GM12878 (cell line): ENCODE measurements around the gene RPS6KA2. TPM values are rescaled to one million over a fixed set of nuclear protein-coding genes. Genes with fewer than 3 reads are reported as not detected.

Source experiments
- ATAC-seq: fragments of 200-7000 bp; cut with Tn5 transposase; 3 replicates; pipeline ENCODE4 v1.9.1; 2020; ENCODE audit warnings: mild to moderate bottlenecking, moderate library complexity
- BruUV-seq: library from RNA; stranded (reverse); fragments of 400-500 nt; replicated peaks from 2 replicates; lab custom pipeline; 2021; lab: Mats Ljungman, UMichigan
- CTCF ChIA-PET: fragments of 300-600 bp; sonication (Branson Sonifier 250); formaldehyde crosslinking; extraction: SDS; loops from one replicate; lab custom pipeline; 2021; ENCODE audit warnings: inconsistent platforms; lab: Yijun Ruan, JAX
- POLR2A ChIA-PET: fragments of 350-600 bp; formaldehyde crosslinking; extraction: SDS; loops from one replicate; lab custom pipeline; 2021; ENCODE audit warnings: inconsistent platforms; lab: Charles Lee
- RAD21 ChIA-PET: fragments of 300-600 bp; sonication (Branson Sonifier 250); formaldehyde crosslinking; loops from one replicate; lab custom pipeline; 2023; ENCODE audit warnings: antibody characterized with exemption; ENCODE audit not compliant: unreplicated experiment; lab: Charles Lee
- SMC1A ChIA-PET: fragments of 300-600 bp; sonication (Branson Sonifier 250); formaldehyde crosslinking; loops from one replicate; lab custom pipeline; 2023; ENCODE audit not compliant: unreplicated experiment, uncharacterized antibody; lab: Charles Lee
- DNase-seq: peaks from one replicate; pipeline ENCODE4 v3.0.0-alpha.2; 2011; ENCODE audit warnings: low read depth, low spot score
- FAIRE-seq: peaks from 3 replicates; lab custom pipeline; 2011; peaks lifted over from hg19 to GRCh38; lab: Jason Lieb, UNC
- H2AFZ ChIP-seq: 2 replicates; pipeline ENCODE4 v1.6.0; 2011; ENCODE audit warnings: low read depth, low read length, control low read depth; ENCODE audit not compliant: control insufficient read depth
- H3K27ac ChIP-seq: 2 replicates; pipeline ENCODE4 v1.5.1; 2011; ENCODE audit warnings: control low read depth; ENCODE audit not compliant: control insufficient read depth, insufficient read depth
- H3K27me3 ChIP-seq, 2 experiments: replicated peaks in 1 of 2; 2 replicates each; pipeline versions ENCODE4 v1.6.0 to v1.6.1; 2011; ENCODE audit warnings: low read length in 1 of 2; ENCODE audit not compliant: control insufficient read depth in 2 of 2, insufficient read depth in 2 of 2
- H3K36me3 ChIP-seq, 2 experiments: 2 replicates each; pipeline ENCODE4 v1.5.1; 2011; ENCODE audit warnings: low read length in 1 of 2; ENCODE audit not compliant: control insufficient read depth in 2 of 2, insufficient read depth in 2 of 2
- H3K4me1 ChIP-seq: 2 replicates; pipeline ENCODE4 v1.6.1; 2011; ENCODE audit warnings: mild to moderate bottlenecking, low read length, moderate library complexity, mixed read lengths; ENCODE audit not compliant: control insufficient read depth, insufficient read depth
- H3K4me2 ChIP-seq: 2 replicates; pipeline ENCODE4 v1.6.0; 2011; ENCODE audit warnings: control low read depth; ENCODE audit not compliant: control insufficient read depth, insufficient read depth
- H3K4me3 ChIP-seq: fragments of 200-600 bp; sonication (generic); 2 replicates; pipeline ENCODE4 v1.5.1; 2016
- H3K79me2 ChIP-seq: 2 replicates; pipeline ENCODE4 v1.6.0; 2011; ENCODE audit warnings: low read length; ENCODE audit not compliant: control insufficient read depth, insufficient read depth
- H3K9ac ChIP-seq: 2 replicates; pipeline ENCODE4 v1.8.0; 2011; ENCODE audit warnings: low read length, control low read depth, mixed read lengths; ENCODE audit not compliant: control insufficient read depth, insufficient read depth
- H3K9me3 ChIP-seq: replicated peaks from 3 replicates; pipeline ENCODE4 v1.5.1; 2011; ENCODE audit warnings: mild to moderate bottlenecking, low read length; ENCODE audit not compliant: control insufficient read depth, insufficient read depth
- H4K20me1 ChIP-seq: 2 replicates; pipeline ENCODE4 v1.6.0; 2011; ENCODE audit not compliant: control insufficient read depth, insufficient read depth
- BHLHE40 ChIP-seq, 2 experiments: fragments of 450-650 bp in 1 of 2; IDR thresholded peaks; 2 replicates each; pipeline ENCODE4 v1.6.1; 2011 to 2017; ENCODE audit warnings: low read depth in 2 of 2, borderline replicate concordance in 1 of 2, improper control_type of control experiment in 1 of 2, low read length in 1 of 2, mild to moderate bottlenecking in 1 of 2
- RB1 ChIP-seq: fragments of 450-650 bp; formaldehyde crosslinking; IDR thresholded peaks from 2 replicates; pipeline ENCODE4 v1.6.1; 2017; ENCODE audit warnings: mild to moderate bottlenecking, borderline replicate concordance
- WGBS: methylation state at CpG from one replicate; pipeline ENCODE4 v1.1.6; 2016; ENCODE audit warnings: low lambda C conversion rate; ENCODE audit not compliant: insufficient replicate concordance, insufficient coverage; ENCODE audit errors: missing lambda C conversion rate; 5-methylcytosine and 5-hydroxymethylcytosine counted together
- in situ Hi-C: fragments of 300-500 bp; cut with MboI; formaldehyde crosslinking; loops from 9 replicates; pipeline ENCODE4 v1.14.3; 2018; ENCODE audit warnings: mixed read lengths
- intact Hi-C: fragments of 100-400 bp; cut with micrococcal nuclease; formaldehyde crosslinking; loops from one replicate; pipeline ENCODE4 v1.14.2; 2022; ENCODE audit not compliant: unreplicated experiment
- polyA plus RNA-seq, 11 experiments: library from polyadenylated mRNA; depleted of rRNA in 4 of 11; unstranded in 6 of 11; stranded (reverse) in 5 of 11; fragments of >200 nt; fragmentation: Nextera tagmentation in 4 of 11; fragmentation: Illumina TruSeq in 1 of 11; extraction: Ambion mirVana in 4 of 11; extraction: Trizol in 1 of 11; gene quantifications; 1 replicate in 1 of 11; 2 replicates in 10 of 11; pipeline versions ENCODE4 v1.2.1 to v1.2.3, GENCODE V29; 2011 to 2016; ENCODE audit warnings: inconsistent platforms in 2 of 11, missing spikeins in 2 of 11, low read depth in 1 of 11
- total RNA-seq, 4 experiments: library from RNA; depleted of rRNA in 3 of 4; stranded (reverse); fragments of >200 nt in 3 of 4; fragmentation: Illumina TruSeq in 1 of 4; extraction: Trizol in 1 of 4; gene quantifications; 2 replicates each; pipeline versions ENCODE4 v1.2.1 to v1.2.3, GENCODE V29; 2013 to 2021
- TF ChIP-seq, protein P1 (sequence below): fragments of 450-650 bp; formaldehyde crosslinking; IDR thresholded peaks from 2 replicates; pipeline ENCODE4 v1.4.0; 2020; ENCODE audit warnings: mild to moderate bottlenecking, moderate library complexity
- TF ChIP-seq, protein P2 (sequence below): IDR thresholded peaks from 2 replicates; pipeline ENCODE4 v1.6.1; 2011; ENCODE audit warnings: borderline replicate concordance, low read depth, mild to moderate bottlenecking, moderate library complexity, low read length; ENCODE audit not compliant: insufficient read depth, poor library complexity, severe bottlenecking
- TF ChIP-seq, protein P3 (sequence below): IDR thresholded peaks from 2 replicates; pipeline ENCODE4 v1.6.1; 2012; ENCODE audit warnings: low read length, inconsistent platforms
- TF ChIP-seq, protein P4 (sequence below): fragments of 450-650 bp; IDR thresholded peaks from 2 replicates; pipeline ENCODE4 v1.6.1; 2016; ENCODE audit warnings: mild to moderate bottlenecking
- TF ChIP-seq, protein P5 (sequence below): IDR thresholded peaks from 2 replicates; pipeline ENCODE4 v1.6.1; 2011; ENCODE audit warnings: mild to moderate bottlenecking, low read depth, low read length, moderate library complexity; ENCODE audit not compliant: insufficient replicate concordance

The RPS6KA2 gene
- total and polyA plus RNA-seq, 10 of the 15 experiments (the other 5 are each of a cell fraction or from before 2014, with no cell fraction given): 0.02 to 1.0 (median 0.22) TPM; not detected in 1

DNA sequence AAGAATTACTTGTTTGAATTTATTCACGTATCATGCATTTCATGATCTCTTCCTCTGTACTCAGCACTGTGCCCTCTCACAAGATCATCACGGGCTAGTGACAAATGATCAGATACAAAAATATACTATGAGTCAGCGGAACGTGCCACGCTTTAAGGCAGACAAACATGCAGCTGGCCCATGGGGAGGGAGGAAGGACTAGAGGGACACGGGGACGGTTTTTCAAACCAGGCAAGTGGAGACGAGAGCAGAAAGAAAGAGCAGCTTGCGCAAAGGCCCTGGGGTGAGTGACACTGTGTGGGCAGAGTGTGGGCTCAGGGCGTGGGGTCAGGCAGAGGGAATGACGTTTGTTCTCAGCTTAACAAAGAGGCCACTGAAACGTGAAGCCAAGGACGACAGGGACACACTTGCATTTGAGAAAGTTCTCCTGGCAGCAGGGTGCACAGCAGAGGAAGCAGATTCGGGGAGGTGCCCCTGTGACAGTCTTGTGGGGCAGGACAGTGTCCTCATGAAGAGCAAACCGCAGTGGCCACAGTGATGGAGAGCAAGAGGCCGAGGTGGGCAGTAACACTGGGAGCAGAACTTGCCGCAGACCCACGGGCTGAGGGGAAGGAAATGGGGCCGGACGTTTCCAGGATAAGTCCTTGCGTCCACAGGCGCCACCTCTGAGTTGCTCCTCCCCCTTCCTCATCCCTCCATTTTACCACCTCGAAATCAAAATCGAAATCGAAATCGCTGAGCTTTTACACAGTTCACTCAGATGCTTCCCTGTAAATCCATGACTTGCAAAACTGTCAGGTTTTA lies 6.9 kb upstream of the RPS6KA2 start:
- RAD21 ChIA-PET: no interaction called here
- no peaks in the 10 kb centered on the region for H3K36me3 ChIP-seq
- no peak overlapping the region for H3K4me2 ChIP-seq
- TF ChIP-seq, protein P1, sequence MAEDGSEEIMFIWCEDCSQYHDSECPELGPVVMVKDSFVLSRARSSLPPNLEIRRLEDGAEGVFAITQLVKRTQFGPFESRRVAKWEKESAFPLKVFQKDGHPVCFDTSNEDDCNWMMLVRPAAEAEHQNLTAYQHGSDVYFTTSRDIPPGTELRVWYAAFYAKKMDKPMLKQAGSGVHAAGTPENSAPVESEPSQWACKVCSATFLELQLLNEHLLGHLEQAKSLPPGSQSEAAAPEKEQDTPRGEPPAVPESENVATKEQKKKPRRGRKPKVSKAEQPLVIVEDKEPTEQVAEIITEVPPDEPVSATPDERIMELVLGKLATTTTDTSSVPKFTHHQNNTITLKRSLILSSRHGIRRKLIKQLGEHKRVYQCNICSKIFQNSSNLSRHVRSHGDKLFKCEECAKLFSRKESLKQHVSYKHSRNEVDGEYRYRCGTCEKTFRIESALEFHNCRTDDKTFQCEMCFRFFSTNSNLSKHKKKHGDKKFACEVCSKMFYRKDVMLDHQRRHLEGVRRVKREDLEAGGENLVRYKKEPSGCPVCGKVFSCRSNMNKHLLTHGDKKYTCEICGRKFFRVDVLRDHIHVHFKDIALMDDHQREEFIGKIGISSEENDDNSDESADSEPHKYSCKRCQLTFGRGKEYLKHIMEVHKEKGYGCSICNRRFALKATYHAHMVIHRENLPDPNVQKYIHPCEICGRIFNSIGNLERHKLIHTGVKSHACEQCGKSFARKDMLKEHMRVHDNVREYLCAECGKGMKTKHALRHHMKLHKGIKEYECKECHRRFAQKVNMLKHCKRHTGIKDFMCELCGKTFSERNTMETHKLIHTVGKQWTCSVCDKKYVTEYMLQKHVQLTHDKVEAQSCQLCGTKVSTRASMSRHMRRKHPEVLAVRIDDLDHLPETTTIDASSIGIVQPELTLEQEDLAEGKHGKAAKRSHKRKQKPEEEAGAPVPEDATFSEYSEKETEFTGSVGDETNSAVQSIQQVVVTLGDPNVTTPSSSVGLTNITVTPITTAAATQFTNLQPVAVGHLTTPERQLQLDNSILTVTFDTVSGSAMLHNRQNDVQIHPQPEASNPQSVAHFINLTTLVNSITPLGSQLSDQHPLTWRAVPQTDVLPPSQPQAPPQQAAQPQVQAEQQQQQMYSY: no peak
- TF ChIP-seq, protein P2, sequence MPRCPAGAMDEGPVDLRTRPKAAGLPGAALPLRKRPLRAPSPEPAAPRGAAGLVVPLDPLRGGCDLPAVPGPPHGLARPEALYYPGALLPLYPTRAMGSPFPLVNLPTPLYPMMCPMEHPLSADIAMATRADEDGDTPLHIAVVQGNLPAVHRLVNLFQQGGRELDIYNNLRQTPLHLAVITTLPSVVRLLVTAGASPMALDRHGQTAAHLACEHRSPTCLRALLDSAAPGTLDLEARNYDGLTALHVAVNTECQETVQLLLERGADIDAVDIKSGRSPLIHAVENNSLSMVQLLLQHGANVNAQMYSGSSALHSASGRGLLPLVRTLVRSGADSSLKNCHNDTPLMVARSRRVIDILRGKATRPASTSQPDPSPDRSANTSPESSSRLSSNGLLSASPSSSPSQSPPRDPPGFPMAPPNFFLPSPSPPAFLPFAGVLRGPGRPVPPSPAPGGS: no peak
- TF ChIP-seq, protein P3, sequence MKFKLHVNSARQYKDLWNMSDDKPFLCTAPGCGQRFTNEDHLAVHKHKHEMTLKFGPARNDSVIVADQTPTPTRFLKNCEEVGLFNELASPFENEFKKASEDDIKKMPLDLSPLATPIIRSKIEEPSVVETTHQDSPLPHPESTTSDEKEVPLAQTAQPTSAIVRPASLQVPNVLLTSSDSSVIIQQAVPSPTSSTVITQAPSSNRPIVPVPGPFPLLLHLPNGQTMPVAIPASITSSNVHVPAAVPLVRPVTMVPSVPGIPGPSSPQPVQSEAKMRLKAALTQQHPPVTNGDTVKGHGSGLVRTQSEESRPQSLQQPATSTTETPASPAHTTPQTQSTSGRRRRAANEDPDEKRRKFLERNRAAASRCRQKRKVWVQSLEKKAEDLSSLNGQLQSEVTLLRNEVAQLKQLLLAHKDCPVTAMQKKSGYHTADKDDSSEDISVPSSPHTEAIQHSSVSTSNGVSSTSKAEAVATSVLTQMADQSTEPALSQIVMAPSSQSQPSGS: no peak
- no peak for TF ChIP-seq RB1
- TF ChIP-seq, protein P4, sequence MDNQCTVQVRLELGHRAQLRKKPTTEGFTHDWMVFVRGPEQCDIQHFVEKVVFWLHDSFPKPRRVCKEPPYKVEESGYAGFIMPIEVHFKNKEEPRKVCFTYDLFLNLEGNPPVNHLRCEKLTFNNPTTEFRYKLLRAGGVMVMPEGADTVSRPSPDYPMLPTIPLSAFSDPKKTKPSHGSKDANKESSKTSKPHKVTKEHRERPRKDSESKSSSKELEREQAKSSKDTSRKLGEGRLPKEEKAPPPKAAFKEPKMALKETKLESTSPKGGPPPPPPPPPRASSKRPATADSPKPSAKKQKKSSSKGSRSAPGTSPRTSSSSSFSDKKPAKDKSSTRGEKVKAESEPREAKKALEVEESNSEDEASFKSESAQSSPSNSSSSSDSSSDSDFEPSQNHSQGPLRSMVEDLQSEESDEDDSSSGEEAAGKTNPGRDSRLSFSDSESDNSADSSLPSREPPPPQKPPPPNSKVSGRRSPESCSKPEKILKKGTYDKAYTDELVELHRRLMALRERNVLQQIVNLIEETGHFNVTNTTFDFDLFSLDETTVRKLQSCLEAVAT: peak; percentile 58; the same call in 1 of the 2 replicates
- peak in 1 of 2 experiments; percentile 65; a peak in 2 of 4 replicates for TF ChIP-seq BHLHE40 (IDR thresholded peaks at IDR 0.05; ENCODE audit: borderline replicate concordance in 1 of 2, low read depth in 2 of 2, low read length in 1 of 2)
- TF ChIP-seq, protein P5, sequence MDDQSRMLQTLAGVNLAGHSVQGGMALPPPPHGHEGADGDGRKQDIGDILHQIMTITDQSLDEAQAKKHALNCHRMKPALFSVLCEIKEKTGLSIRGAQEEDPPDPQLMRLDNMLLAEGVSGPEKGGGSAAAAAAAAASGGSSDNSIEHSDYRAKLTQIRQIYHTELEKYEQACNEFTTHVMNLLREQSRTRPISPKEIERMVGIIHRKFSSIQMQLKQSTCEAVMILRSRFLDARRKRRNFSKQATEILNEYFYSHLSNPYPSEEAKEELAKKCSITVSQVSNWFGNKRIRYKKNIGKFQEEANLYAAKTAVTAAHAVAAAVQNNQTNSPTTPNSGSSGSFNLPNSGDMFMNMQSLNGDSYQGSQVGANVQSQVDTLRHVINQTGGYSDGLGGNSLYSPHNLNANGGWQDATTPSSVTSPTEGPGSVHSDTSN: no peak
- no peaks in the 10 kb centered on the region for H3K9me3 ChIP-seq
- CTCF ChIA-PET: no interaction called here
- no peak for DNase-seq
- H3K27me3 ChIP-seq: peaks cover 0 to 2% of the 10 kb centered on the region in 2 experiments; a peak in 1 of 4 replicates
- peaks cover 7% of the 10 kb centered on the region for H3K4me1 ChIP-seq
- intact Hi-C loops (no loop called here), in situ Hi-C loops (no loop called here)
- no peak overlapping the region for H3K4me3 ChIP-seq
- peak; percentile 34; the same call in 2 of the 3 replicates for ATAC-seq
- no peaks in the 10 kb centered on the region for H3K79me2 ChIP-seq
- SMC1A ChIA-PET: no interaction called here
- FAIRE-seq: no peak
- no peak overlapping the region for H3K9ac ChIP-seq
- no peak overlapping the region for H2AFZ ChIP-seq
- no peaks in the 10 kb centered on the region for H4K20me1 ChIP-seq
- POLR2A ChIA-PET: no interaction called here
- BruUV-seq: no TSS peak
- WGBS: 48% methylated on average over 26 of the region's 26 CpGs
- no peak overlapping the region for H3K27ac ChIP-seq
